SJCRH30 (cell line): ENCODE measurements around the gene RTF2. TPM values are rescaled to one million over a fixed set of nuclear protein-coding genes. Genes with fewer than 3 reads are reported as not detected.

Experiments used
- total RNA-seq: library from RNA; depleted of rRNA; stranded (reverse); fragments of >200 nt; shearing (Covaris generic); gene quantifications from 2 replicates; pipeline ENCODE4 v1.2.3, GENCODE V29; 2014; rRNA removed

The RTF2 gene
- total RNA-seq, 1 experiment from 2014 or later: 199 TPM

Other genes starting within 250 kb of the RTF2 start
- gene MC3R, start 219.9 kb upstream of the RTF2 start, total RNA-seq: not detected in 2 replicates
- 106 and 110 TPM in 2 replicates for gene FAM210B, start 109.7 kb upstream of the RTF2 start, total RNA-seq
- gene AURKA, start 76.4 kb upstream of the RTF2 start, total RNA-seq: 225 and 240 TPM in 2 replicates
- gene CSTF1, start 76.0 kb upstream of the RTF2 start, total RNA-seq: 158 and 167 TPM in 2 replicates
- 4.9 and 5.1 TPM in 2 replicates for gene CASS4, start 56.4 kb upstream of the RTF2 start, total RNA-seq
- not detected in 2 replicates for gene FAM209A, start 56.1 kb downstream of the RTF2 start, total RNA-seq
- gene FAM209B, start 64.6 kb downstream of the RTF2 start, total RNA-seq: 0.20 TPM in 1 of 2 replicates, not detected in the other
- not detected in 2 replicates for gene TFAP2C, start 160.7 kb downstream of the RTF2 start, total RNA-seq